Activated CD8-positive, alpha-beta T cell treated with anti-CD3 and anti-CD28 coated beads for 36 hours (primary cell): ENCODE data around the gene C6orf118. TPM values are rescaled to one million over a fixed set of nuclear protein-coding genes. Genes with fewer than 3 reads are reported as not detected.

Source experiments
- ATAC-seq: fragments of 200-7000 bp; cut with Tn5 transposase; one replicate; pipeline ENCODE4 v1.10.0; 2021; ENCODE audit warnings: mild to moderate bottlenecking, moderate library complexity
- CTCF ChIA-PET: fragments of 350-600 bp; sonication (Branson Sonifier 250); formaldehyde crosslinking; loops from one replicate; lab custom pipeline; 2021; ENCODE audit warnings: antibody characterized with exemption; lab: Charles Lee
- POLR2A ChIA-PET: fragments of 350-600 bp; sonication (Branson Sonifier 250); formaldehyde crosslinking; loops from one replicate; lab custom pipeline; 2021; ENCODE audit warnings: antibody characterized with exemption; lab: Charles Lee
- DNase-seq: peaks from one replicate; pipeline ENCODE4 v3.0.0-alpha.2; 2020
- H3K27ac Mint-ChIP-seq: one replicate; pipeline ENCODE4 v1.8.0; 2021; ENCODE audit warnings: mild to moderate bottlenecking, mixed read lengths
- H3K27me3 Mint-ChIP-seq: one replicate; pipeline ENCODE4 v1.8.0; 2021; ENCODE audit warnings: mixed read lengths
- H3K36me3 Mint-ChIP-seq: one replicate; pipeline ENCODE4 v1.8.0; 2021; ENCODE audit warnings: low read depth, mixed read lengths
- H3K4me1 Mint-ChIP-seq: one replicate; pipeline ENCODE4 v1.8.0; 2021; ENCODE audit warnings: low read depth, mixed read lengths
- H3K4me3 Mint-ChIP-seq: one replicate; pipeline ENCODE4 v1.8.0; 2021; ENCODE audit warnings: mild to moderate bottlenecking, moderate library complexity, mixed read lengths
- H3K9me3 Mint-ChIP-seq: one replicate; pipeline ENCODE4 v1.8.0; 2021; ENCODE audit warnings: mixed read lengths
- intact Hi-C: fragments of 100-400 bp; cut with micrococcal nuclease; formaldehyde crosslinking; loops from one replicate; pipeline ENCODE4 v1.10.0; 2022
- total RNA-seq, 2 experiments: library from RNA; stranded (reverse); gene quantifications; one replicate each; pipeline ENCODE4 v1.2.3, GENCODE V29; 2021
- TF ChIP-seq, protein P1 (sequence below): fragments of 200-600 bp; IDR thresholded peaks from one replicate; pipeline ENCODE4 v1.8.0; 2022; ENCODE audit warnings: antibody characterized with exemption, mild to moderate bottlenecking

The C6orf118 gene
- total RNA-seq, 2 experiments from 2014 or later, result not detected

DNA sequence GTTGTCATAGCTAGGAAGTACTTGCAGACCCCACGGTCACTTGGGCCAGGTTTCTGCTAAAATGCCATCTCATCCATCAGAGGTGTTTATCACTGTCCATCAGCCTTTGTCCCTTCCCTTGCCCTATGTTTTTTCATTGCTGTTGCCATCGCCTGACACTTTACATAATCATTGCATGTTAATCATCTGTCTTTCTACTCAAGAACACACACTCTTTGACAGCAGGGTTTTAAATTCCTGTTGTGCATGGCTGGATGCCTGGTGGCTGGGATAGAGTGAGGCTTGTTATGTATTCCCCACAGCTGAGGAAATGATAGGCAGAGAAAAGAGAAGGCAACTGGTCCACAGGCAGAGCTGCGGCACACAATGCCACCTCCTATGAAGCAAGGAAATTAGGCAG is 11.7 kb upstream of the C6orf118 start:
- peaks cover 24% of the 10 kb centered on the region for H3K9me3 Mint-ChIP-seq
- TF ChIP-seq, protein P1, sequence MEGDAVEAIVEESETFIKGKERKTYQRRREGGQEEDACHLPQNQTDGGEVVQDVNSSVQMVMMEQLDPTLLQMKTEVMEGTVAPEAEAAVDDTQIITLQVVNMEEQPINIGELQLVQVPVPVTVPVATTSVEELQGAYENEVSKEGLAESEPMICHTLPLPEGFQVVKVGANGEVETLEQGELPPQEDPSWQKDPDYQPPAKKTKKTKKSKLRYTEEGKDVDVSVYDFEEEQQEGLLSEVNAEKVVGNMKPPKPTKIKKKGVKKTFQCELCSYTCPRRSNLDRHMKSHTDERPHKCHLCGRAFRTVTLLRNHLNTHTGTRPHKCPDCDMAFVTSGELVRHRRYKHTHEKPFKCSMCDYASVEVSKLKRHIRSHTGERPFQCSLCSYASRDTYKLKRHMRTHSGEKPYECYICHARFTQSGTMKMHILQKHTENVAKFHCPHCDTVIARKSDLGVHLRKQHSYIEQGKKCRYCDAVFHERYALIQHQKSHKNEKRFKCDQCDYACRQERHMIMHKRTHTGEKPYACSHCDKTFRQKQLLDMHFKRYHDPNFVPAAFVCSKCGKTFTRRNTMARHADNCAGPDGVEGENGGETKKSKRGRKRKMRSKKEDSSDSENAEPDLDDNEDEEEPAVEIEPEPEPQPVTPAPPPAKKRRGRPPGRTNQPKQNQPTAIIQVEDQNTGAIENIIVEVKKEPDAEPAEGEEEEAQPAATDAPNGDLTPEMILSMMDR, result no peak
- no peaks in the 10 kb centered on the region for H3K27me3 Mint-ChIP-seq
- H3K36me3 Mint-ChIP-seq, result no peaks in the 10 kb centered on the region
- H3K27ac Mint-ChIP-seq, result no peak overlapping the region
- intact Hi-C loops, result no loop called here
- ChIA-PET POLR2A (no interaction called here), CTCF (no interaction called here)
- H3K4me1 Mint-ChIP-seq, result no peaks in the 10 kb centered on the region
- no peak for DNase-seq
- no peak for ATAC-seq
- no peak overlapping the region for H3K4me3 Mint-ChIP-seq

DNA sequence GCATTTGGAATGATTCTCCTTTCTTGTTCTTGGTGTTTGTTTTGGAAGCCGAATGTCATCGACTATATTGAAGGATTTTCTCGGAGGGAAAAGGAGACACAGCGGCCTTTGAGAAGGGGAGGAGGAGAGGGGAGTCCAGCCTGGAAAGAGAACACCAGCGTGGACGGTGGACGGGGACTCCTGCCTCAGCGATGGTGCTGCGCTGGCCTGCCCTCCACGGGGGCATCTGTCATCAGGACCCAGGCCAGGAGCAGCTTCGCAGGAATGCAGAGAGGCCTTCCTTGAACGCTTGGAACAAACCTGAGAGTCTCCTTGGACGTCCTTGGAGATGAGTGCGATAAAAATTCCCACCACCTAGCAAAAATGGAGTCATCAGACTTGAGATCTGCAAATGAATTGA is 8.3 kb upstream of the C6orf118 start:
- POLR2A ChIA-PET, result no interaction called here

GRCh38 chr6:165306955-165307354 is 2.5 kb downstream of the C6orf118 start:
- Mint-ChIP-seq H3K4me3 (no peak overlapping the region), H3K27me3 (no peaks in the 10 kb centered on the region), H3K27ac (no peak overlapping the region), H3K9me3 (peaks cover 10% of the 10 kb centered on the region), H3K4me1 (no peaks in the 10 kb centered on the region), H3K36me3 (no peaks in the 10 kb centered on the region)
- ChIA-PET CTCF (no interaction called here), POLR2A (no interaction called here)
- intact Hi-C loops, result no loop called here
- TF ChIP-seq, protein P1, result no peak
- ATAC-seq (no peak), DNase-seq (no peak)

More for the DNA sequence above, 8.3 kb upstream of the C6orf118 start:
- Mint-ChIP-seq H3K27ac (no peak overlapping the region), H3K4me3 (no peak overlapping the region), H3K36me3 (no peaks in the 10 kb centered on the region), H3K27me3 (no peaks in the 10 kb centered on the region), H3K4me1 (no peaks in the 10 kb centered on the region), H3K9me3 (peaks cover 21% of the 10 kb centered on the region)
- intact Hi-C loops, result no loop called here
- TF ChIP-seq, protein P1, result no peak
- DNase-seq, result no peak
- ATAC-seq, result no peak
- CTCF ChIA-PET, result no interaction called here

DNA sequence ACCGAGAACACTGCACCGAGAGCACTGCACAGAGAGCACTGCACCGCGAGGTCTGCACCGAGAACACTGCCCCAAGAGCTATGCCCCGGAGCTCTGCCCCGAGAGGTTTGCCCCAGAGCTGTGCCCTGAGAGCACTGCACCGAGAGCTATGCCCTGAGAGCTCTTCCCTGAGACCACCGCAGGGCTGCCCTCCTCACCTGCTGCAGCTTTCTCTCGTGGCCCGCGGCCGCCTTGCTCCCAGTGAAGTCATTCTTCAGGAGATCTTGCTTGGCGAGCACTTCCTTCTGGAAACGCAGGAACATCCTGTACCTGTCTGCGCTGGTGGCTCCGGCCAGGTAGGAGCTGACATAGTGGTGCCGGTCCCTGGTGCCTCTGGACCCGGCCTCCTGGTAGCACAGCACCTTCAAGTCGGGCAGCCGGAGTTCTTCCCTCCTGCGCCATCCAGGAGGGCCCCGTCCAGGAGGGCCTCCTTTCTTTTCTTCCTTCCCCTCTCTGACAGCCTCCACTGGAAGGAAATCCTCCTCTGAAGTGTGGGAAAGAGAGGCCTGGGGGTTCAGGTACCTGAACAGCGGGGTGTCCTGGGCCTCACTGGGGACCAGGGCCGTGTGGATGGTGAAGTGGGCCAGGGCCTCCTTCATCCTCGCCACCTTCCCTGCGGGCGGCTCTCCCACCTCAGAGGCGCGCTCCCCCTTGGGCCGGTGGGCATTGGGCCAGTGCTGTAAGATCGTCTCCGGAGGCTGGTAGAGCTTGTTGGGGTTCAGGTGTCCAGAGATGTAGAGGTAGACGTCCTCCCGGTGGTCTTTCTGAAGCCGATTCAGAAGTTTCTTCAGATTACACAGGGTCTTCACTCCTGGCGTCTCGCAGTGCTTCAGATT is 7.8 kb downstream of the C6orf118 start:
- CTCF ChIA-PET, result no interaction called here
- H3K36me3 Mint-ChIP-seq, result no peaks in the 10 kb centered on the region
- ATAC-seq (no peak), DNase-seq (no peak)
- H3K27ac Mint-ChIP-seq, result no peak overlapping the region
- no peaks in the 10 kb centered on the region for H3K4me1 Mint-ChIP-seq
- POLR2A ChIA-PET, result no interaction called here
- no peak overlapping the region for H3K4me3 Mint-ChIP-seq
- H3K9me3 Mint-ChIP-seq, result peaks cover 6% of the 10 kb centered on the region
- TF ChIP-seq, protein P1, result no peak
- no peaks in the 10 kb centered on the region for H3K27me3 Mint-ChIP-seq
- intact Hi-C loops, result no loop called here

DNA sequence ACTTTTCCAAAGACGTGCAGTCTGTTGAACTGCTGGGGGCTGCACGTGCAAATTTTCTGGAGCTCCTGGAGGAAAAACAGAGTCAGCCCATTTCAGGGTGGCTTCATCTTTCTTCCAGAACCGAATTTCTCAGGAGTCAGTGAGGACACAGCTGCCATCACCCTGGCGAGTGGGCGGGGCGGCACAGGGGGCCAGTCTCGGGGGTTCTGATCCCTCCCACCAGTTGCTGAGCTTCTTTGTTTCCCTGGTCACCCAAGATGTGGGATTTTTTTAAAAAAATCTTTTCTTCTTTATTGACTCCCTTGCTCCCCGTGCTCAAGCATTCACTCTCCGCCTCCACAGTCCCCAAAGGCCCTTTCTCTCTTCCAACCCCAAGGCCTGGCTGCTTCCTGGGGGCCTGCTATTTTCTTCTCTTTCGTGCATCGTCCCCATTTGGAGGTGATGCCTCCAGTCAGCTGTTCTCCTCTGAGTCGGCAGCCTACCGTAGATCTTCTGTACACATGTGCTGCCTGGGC is 8.9 kb downstream of the C6orf118 start:
- ATAC-seq, result no peak
- Mint-ChIP-seq H3K36me3 (no peaks in the 10 kb centered on the region), H3K4me3 (no peak overlapping the region), H3K27me3 (no peaks in the 10 kb centered on the region), H3K4me1 (no peaks in the 10 kb centered on the region), H3K9me3 (peaks cover 7% of the 10 kb centered on the region), H3K27ac (no peak overlapping the region)
- TF ChIP-seq, protein P1, result no peak
- intact Hi-C loops, result no loop called here
- no peak for DNase-seq
- CTCF ChIA-PET, result no interaction called here
- POLR2A ChIA-PET, result no interaction called here
